Left lobe of liver (tissue), 2 donors: ENCODE results near the gene SH3PXD2A. TPM values are rescaled to one million over a fixed set of nuclear protein-coding genes. Genes with fewer than 3 reads are reported as not detected.

ENCODE experiments used
- ATAC-seq: fragments of 200-7000 bp; cut with Tn5 transposase; one replicate; pipeline ENCODE4 v1.9.1; 2020; ENCODE audit warnings: mild to moderate bottlenecking, moderate library complexity
- DNase-seq: peaks from one replicate; pipeline ENCODE4 v3.0.0-alpha.2; 2020; ENCODE audit warnings: low spot score
- total RNA-seq: library from RNA; stranded (reverse); gene quantifications from one replicate; pipeline ENCODE4 v1.2.1, GENCODE V29; 2021
- donor health status: DM: no; HTN: no; CAD: no; lungs with moderate emphysema.
- donor health status: DM: no; HTN: yes; CAD: no.

SH3PXD2A gene
- total RNA-seq, 1 donor from 2014 or later: 43.5 TPM

GRCh38 chr10:103714232-103714891 lies 141.0 kb downstream of the SH3PXD2A start:
- DNase-seq: no peak
- ATAC-seq: no peak

- ATAC-seq: no peak
- DNase-seq: no peak
Observed at GRCh38 chr10:103713676-103714075, 141.7 kb downstream of the SH3PXD2A start.

GRCh38 chr10:103712898-103713498 lies 142.4 kb downstream of the SH3PXD2A start:
- DNase-seq (peak; percentile 78), ATAC-seq (peak; percentile 94)

GRCh38 chr10:103712146-103712545 lies 143.2 kb downstream of the SH3PXD2A start:
- DNase-seq (no peak), ATAC-seq (no peak)

GRCh38 chr10:103711351-103711994 lies 143.9 kb downstream of the SH3PXD2A start:
- no peak for DNase-seq
- no peak for ATAC-seq

GRCh38 chr10:103710490-103710889 lies 144.9 kb downstream of the SH3PXD2A start:
- DNase-seq (no peak), ATAC-seq (no peak)

GRCh38 chr10:103709341-103709920 lies 145.9 kb downstream of the SH3PXD2A start:
- DNase-seq: no peak
- no peak for ATAC-seq

- no peak for DNase-seq
- ATAC-seq: no peak
Observed at GRCh38 chr10:103708627-103709288, 146.6 kb downstream of the SH3PXD2A start.

- DNase-seq: no peak
- no peak for ATAC-seq
Observed at GRCh38 chr10:103707956-103708626, 147.3 kb downstream of the SH3PXD2A start.

- ATAC-seq (no peak), DNase-seq (no peak)
Observed at GRCh38 chr10:103706762-103707161, 148.6 kb downstream of the SH3PXD2A start.

GRCh38 chr10:103706047-103706446 lies 149.3 kb downstream of the SH3PXD2A start:
- no peak for ATAC-seq
- DNase-seq: no peak

- DNase-seq (no peak), ATAC-seq (no peak)
Observed at GRCh38 chr10:103703941-103704919, 151.1 kb downstream of the SH3PXD2A start.

- no peak for DNase-seq
Observed at GRCh38 chr10:103701380-103702222, 153.8 kb downstream of the SH3PXD2A start.

GRCh38 chr10:103700436-103700715 lies 155.0 kb downstream of the SH3PXD2A start:
- ATAC-seq (no peak), DNase-seq (no peak)

More at GRCh38 chr10:103701380-103702222, 153.8 kb downstream of the SH3PXD2A start:
- no peak for ATAC-seq

GRCh38 chr10:103699611-103700435 lies 155.6 kb downstream of the SH3PXD2A start:
- no peak for ATAC-seq
- no peak for DNase-seq

- no peak for ATAC-seq
- no peak for DNase-seq
Observed at GRCh38 chr10:103698266-103698665, 157.1 kb downstream of the SH3PXD2A start.

GRCh38 chr10:103697787-103698186 lies 157.6 kb downstream of the SH3PXD2A start:
- no peak for ATAC-seq
- no peak for DNase-seq
